Measurements from ENCODE around the gene FIGNL2.

Gene FIGNL2

GRCh38 chr12:51874486-51874885, 26.0 kb upstream of the FIGNL2 start:
- no peak for DNase-seq (ENCODE audit: low read depth)

DNA sequence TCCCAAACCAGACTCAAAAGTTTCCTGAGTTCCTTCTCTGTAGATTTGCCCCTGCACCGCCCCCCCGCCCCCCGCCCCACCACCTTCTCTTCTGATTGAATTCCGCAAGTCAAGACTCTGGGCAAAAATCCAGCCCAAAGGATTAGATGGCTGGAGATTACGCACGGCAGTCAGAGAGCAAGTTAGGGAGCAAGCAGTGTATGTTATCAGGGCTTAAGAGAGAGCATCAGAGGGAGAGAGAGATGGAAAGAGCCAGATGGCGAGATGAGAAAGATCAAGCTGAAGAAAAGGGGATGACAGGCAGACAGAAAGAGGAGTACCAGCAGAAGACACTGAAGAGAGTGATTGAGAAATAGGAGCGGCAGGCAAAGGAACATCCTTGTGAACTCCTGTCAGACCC, 25.5 kb upstream of the FIGNL2 start:
- DNase-seq (ENCODE audit: low read depth), result no peak

- no peak for DNase-seq (ENCODE audit: low read depth)
Measured at GRCh38 chr12:51873251-51873994, 24.9 kb upstream of the FIGNL2 start.

GRCh38 chr12:51872689-51872981, 24.1 kb upstream of the FIGNL2 start:
- no peak for DNase-seq (ENCODE audit: low read depth)

- no peak for DNase-seq (ENCODE audit: low read depth)
Measured at GRCh38 chr12:51871918-51872688, 23.6 kb upstream of the FIGNL2 start.

DNA sequence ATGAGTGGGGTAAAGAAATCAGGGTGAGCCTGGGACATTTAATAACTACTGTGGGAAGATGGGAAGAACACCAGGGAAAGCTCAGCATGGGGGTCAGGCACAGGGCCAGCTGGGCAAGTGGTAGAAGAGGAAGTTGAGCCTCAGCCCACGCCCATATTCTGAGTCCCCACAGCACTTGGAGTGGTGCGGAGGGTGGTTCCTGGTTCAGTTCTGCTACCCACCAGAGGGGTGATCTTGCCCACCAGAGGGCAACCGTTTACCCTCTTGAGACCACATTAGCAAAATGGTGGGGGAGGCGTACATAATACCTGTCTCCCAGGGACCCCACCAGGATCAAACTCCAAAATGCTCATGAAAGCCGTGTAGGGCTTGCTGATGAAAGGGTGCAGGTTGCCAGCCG, 22.6 kb upstream of the FIGNL2 start:
- no peak for DNase-seq (ENCODE audit: low read depth)

GRCh38 chr12:51870504-51870903, 22.0 kb upstream of the FIGNL2 start:
- no peak for DNase-seq (ENCODE audit: low read depth)

DNA sequence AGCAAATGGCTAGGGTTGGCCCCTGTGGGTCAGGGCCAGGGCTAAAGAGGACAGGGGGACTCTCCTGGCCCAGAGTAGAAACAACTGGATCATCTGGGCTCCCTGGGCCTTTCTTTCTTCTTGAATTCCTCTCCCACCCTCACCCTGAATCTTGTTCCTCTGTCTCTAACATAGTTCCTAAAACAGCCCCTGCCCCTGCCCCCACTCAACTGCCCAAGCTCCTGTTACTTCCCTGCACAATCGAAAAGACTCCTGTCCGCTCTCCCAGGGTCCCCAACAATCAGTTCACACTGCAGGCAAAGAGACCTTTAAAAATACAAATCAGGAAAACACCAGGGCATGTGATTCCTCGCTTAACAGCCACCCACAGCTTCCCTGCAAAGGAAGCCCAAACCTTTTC, 21.4 kb upstream of the FIGNL2 start:
- no peak for DNase-seq (ENCODE audit: low read depth)

- DNase-seq (ENCODE audit: low read depth), result no peak
Measured at GRCh38 chr12:51869496-51869865, 21.0 kb upstream of the FIGNL2 start.

DNA sequence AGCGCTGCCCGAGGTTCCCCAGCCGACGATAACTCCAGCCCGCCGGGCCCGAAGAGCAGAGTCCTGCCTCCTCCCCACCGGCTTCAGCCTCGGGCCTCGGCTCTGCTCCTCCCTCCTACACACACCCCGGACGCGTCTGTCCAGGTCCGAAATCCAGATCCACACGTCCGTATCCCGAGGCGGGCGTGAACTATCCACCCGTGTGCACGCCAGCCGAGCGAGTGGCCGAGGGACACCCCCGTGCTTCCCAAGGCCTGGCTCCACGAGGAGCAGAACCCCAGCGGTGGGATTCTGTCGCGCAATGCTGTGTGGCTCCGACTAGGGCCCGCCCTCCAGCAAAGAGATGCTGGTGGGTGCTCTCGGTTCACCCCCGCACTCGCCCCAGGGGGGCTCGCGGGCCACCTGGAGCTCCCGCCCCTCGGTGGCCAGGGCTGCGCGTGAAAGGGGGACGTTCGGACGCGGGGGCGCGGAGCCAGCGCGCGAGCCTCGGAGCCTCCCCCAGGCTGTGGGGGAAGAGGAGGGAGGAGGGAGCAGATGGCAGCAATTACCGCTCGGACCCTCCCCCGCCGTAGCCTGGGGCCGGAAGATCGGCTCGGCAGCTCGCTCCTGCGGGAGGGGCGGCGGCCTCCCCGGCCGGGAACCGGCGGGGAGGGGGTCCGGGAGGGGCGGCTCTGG, 20.4 kb upstream of the FIGNL2 start:
- DNase-seq (ENCODE audit: low read depth), result no peak

DNA sequence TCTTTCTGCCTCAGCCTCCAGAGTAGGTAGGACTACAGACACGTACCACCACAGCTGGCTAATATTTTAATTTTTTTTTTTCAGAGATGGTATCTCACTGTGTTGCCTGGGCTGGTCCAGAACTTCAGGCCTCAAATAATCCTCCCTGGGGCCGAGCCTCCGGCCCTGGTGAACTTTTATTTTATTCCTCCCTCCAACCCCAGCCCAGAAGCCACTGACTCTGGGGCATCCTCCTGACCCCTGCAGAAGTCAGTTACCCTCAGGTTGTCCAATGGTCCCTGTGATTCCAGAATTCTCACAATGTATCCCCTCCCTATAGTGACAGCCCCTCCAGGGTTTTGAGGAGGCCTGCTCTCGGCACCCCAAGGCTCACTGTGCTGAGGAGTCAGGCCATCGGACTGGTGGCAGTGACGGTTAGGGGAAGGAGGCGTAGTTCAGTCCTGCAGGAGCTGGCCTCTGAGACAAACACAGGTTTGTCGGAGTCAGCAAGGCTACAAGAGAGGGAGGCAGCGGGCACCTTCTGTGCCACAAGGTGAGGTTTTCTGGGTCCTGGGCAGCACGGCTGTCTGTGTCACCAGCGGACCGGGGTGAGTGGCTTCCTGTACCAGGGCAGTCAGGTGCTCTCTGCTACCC, 19.4 kb upstream of the FIGNL2 start:
- no peak for DNase-seq (ENCODE audit: low read depth)

DNA sequence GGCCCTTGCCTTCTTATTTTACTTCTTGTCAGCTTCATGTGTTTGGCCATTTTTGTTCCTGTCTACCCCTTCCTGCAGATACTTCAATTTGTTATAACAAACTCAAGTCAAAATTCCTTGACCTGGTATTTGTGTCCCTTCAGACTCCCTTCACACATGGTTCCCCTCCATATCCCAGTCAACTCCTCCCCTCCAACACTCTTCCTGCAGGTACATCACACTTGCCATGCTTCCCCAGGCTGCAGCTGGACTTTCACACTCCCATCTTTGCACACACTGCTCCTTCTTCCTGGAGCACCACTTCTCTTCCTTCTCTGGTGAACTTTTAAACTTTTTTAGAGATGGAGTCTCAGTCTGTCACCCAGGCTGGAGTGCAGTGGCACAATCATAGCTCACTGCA, 18.9 kb upstream of the FIGNL2 start:
- no peak for DNase-seq (ENCODE audit: low read depth)

GRCh38 chr12:51866762-51867161, 18.2 kb upstream of the FIGNL2 start:
- no peak for DNase-seq (ENCODE audit: low read depth)

GRCh38 chr12:51866324-51866723, 17.8 kb upstream of the FIGNL2 start:
- DNase-seq (ENCODE audit: low read depth), result no peak

DNA sequence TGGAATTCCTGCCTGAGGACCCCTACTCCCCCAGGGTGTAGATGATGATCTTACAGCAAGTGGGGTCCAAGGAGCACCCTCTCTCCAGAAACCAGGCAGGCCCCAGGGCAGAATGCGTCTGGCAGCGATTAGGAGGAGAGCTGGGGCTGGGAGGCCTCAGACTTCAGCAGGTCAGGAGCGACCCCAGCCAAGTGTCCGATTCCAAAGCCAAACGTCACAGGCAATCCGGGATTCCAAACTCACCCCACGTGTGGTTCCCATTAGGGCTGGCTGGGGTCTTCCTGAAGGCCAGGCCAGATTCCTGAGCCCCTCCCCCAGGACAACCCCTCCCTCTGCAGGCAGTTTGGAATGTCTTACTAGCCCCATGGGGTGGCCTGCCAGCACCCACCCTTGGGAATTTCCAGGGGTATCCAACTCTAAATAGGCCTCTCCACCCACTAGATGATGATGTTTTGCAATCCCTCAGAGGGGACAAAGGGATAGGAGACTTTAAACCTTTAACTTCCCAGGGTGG, 17.3 kb upstream of the FIGNL2 start:
- no peak for DNase-seq (ENCODE audit: low read depth)

DNA sequence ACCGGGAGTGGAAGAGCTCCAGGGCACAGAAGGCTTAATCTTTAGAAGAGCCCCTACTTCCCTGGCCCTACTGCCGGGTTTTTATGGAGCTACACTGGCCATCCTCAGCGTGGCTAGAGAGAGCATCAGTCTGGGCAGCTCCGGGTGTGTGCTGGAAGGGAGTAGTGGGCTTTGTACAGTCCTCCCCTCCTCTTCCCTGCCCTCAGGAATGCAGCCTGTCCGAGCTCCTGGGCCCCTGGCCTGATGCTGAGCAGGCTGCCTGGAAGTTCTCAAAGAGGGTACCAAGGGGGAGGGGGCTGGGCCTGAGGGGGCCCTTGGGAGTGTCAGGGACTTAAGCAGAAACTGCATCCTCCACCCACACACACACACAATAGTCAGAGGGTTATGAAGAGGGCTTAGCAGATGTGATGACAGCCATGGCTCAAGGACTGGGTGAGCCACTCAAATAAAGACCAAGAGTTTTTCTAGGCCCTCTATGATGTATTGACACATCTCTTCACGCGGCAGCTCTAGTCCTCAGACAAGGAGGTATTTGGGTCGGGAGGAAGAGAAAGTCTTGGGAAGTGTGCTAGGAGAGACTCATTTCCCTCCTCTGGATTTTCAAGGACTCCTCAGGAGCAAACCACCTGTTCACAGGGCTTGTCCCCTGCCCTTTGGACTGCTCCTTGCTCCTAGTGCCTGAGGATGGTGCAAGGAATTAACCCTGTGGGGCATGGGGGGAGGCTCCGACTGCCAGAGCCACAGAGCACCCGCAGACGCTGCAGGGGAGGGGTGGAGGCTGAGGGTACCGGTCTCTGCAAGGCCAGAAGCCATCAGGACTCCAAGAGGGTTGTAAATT, 16.5 kb upstream of the FIGNL2 start:
- no peak for DNase-seq (ENCODE audit: low read depth)

- DNase-seq (ENCODE audit: low read depth), result no peak
Measured at GRCh38 chr12:51863933-51864832, 15.7 kb upstream of the FIGNL2 start.

DNA sequence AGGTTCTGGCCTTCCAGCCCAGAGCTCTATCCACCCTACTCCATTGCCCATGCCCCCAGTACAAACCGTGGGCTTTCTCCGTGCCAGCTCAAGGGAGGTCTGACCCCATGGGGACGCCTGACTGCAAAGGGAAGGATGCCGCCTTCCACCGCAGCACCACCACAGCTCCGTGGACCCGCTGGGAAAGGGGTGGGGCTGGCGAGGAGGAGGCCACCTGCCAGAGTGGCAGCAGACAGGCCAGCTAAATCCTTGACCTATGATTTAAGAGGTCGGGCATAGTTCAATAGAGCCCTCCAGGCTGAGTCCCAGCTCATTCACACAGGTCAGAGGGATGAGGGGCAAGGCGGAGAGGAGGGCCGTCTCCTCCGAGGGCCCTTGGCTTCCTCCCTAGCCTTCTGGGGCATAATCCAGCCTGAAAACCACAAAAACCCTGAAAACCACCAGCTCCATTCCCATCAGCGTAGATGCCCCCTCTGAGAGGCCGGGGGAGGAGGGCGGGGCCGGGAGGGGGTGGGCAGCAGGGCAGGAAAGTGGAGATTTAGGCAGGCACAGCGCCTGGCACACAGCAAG, 14.9 kb upstream of the FIGNL2 start:
- no peak for DNase-seq (ENCODE audit: low read depth)

- no peak for DNase-seq (ENCODE audit: low read depth)
Measured at GRCh38 chr12:51862947-51863346, 14.4 kb upstream of the FIGNL2 start.

DNA sequence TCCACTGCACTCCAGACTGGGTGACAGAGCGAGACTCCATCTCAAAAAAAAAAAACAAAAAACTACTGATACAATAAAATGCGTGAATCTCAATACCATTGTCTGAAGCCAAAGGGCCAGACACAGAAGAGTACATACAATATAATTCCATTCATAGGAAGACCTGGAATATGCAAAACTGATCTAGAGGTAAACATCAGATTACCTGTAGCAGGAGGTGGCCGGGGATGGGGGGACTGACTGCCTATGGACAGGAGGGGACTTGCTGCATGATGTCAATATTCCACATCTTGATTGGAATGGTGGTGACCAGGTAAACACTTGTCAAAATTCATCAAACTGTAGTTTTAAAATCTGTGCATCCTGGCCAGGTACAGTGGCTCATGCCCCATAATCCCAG, 12.5 kb upstream of the FIGNL2 start:
- DNase-seq (ENCODE audit: low read depth), result no peak
